Esophagus (tissue), 2 donors: ENCODE results near the gene HCK. TPM values are rescaled to one million over a fixed set of nuclear protein-coding genes. Genes with fewer than 3 reads are reported as not detected.

ENCODE experiments used
- H3K27ac ChIP-seq, 2 donors: one replicate each; pipeline ENCODE4 v1.5.1; 2013; ENCODE audit warnings: low read depth in 2 of 2, mild to moderate bottlenecking in 2 of 2, inconsistent platforms in 1 of 2, low read length in 1 of 2, moderate library complexity in 1 of 2
- H3K27me3 ChIP-seq, 2 donors: one replicate each; pipeline ENCODE4 v1.6.1; 2013; ENCODE audit warnings: low read length in 2 of 2, control low read depth in 1 of 2, mild to moderate bottlenecking in 1 of 2; ENCODE audit not compliant: insufficient read depth in 2 of 2, control insufficient read depth in 1 of 2
- H3K36me3 ChIP-seq, 2 donors: one replicate each; pipeline ENCODE4 v1.6.1; 2013; ENCODE audit warnings: low read length in 1 of 2; ENCODE audit not compliant: control insufficient read depth in 2 of 2, insufficient read depth in 2 of 2
- H3K4me1 ChIP-seq, 2 donors: one replicate each; pipeline ENCODE4 v1.6.1; 2013; ENCODE audit warnings: low read length in 1 of 2; ENCODE audit not compliant: control insufficient read depth in 2 of 2, insufficient read depth in 2 of 2
- H3K4me3 ChIP-seq, 2 donors: one replicate each; pipeline ENCODE4 v1.5.1; 2013; ENCODE audit warnings: low read length in 2 of 2, mild to moderate bottlenecking in 2 of 2, low read depth in 1 of 2, moderate library complexity in 1 of 2
- H3K9me3 ChIP-seq, 2 donors: one replicate each; pipeline ENCODE4 v1.6.1; 2013; ENCODE audit warnings: mild to moderate bottlenecking in 2 of 2, low read depth in 1 of 2, low read length in 1 of 2, moderate library complexity in 1 of 2; ENCODE audit not compliant: control insufficient read depth in 2 of 2, insufficient read depth in 1 of 2
- WGBS, 2 donors: extraction: QIAGEN DNeasy Blood & Tissue Kit; methylation state at CpG; one replicate each; pipeline ENCODE4 v1.1.7; 2013; 5-methylcytosine and 5-hydroxymethylcytosine counted together
- polyA plus RNA-seq, 2 donors: library from polyadenylated mRNA; stranded (reverse); fragments of 200-250 nt; gene quantifications; one replicate each; pipeline ENCODE4 v1.2.3, GENCODE V29; 2013
- donor health status: healthy with polysubstance abuse.
- donor health status: Bipolar disorder and iron deficiency.

The HCK gene
- 1 to 10 TPM; 1.3 to 2.9 TPM for polyA plus RNA-seq

- peak within 1 kb of the TSS; percentile 9 to 32 for H3K4me3 ChIP-seq
- H3K9me3 ChIP-seq: no peaks in the 10 kb centered on the region
- WGBS, 2 donors: 1 to 3% methylated on average over 52 to 58 of the region's 58 CpGs
- H3K4me1 ChIP-seq: peaks cover 2 to 9% of the 10 kb centered on the region in 2 donors
- H3K27ac ChIP-seq: peak within 1 kb of the TSS in 1 of 2 donors; percentile 33
- H3K27me3 ChIP-seq: peaks cover 0 to 15% of the 10 kb centered on the region in 2 donors
- H3K36me3 ChIP-seq: no peaks in the 10 kb centered on the region
Observed at GRCh38 chr20:32052090-32052777, at the start of gene HCK. Gene HCK, plus strand, starts transcription at chr20:32052242.

DNA sequence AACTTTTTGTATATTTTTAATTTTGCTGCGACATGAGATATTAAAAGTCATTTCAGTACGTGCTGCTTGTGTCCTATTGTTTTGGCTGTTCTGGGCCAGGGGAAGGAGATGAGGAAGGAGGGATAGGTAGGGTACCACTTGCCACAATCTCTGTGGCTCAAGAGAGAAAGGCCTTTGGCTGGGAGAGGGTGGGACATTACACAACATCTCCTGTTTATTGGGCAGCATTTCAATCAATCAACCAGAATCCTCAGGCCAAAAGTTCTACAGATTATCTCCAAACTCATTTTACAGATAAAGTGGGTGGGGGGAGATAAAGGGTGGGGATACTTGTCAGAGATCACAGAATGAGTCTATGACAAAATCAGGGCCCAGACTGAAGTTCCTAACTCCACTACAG, 48.7 kb upstream of the HCK start:
- Histone ChIP-seq H3K36me3 (no peaks in the 10 kb centered on the region), H3K4me3 (no peak overlapping the region)
- WGBS, 2 donors: 63 to 77% methylated on average over 2 of the region's 2 CpGs

DNA sequence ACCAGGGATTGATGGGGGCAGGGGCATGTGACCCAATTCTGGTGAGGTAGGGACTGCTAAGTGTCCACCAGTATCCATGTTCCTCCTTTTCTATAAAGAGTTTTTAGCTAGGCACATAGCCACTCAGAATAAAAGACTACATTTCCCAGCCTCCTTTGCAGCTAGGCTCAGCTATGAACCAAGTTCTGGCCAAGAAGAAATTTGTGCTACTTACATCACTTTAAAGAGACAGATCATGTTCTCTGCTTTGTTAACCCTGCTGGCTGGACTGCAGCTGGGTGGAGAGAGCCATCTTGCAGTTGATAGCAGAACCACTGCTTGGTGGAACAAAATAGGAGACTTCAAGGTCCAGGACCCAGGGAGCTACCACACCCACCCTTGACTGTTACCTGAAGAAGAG, 47.1 kb upstream of the HCK start:
- H3K36me3 ChIP-seq: no peaks in the 10 kb centered on the region

More for the DNA sequence above, 48.7 kb upstream of the HCK start:
- Histone ChIP-seq H3K27ac (no peak overlapping the region), H3K27me3 (no peaks in the 10 kb centered on the region), H3K4me1 (no peaks in the 10 kb centered on the region), H3K9me3 (no peaks in the 10 kb centered on the region)

DNA sequence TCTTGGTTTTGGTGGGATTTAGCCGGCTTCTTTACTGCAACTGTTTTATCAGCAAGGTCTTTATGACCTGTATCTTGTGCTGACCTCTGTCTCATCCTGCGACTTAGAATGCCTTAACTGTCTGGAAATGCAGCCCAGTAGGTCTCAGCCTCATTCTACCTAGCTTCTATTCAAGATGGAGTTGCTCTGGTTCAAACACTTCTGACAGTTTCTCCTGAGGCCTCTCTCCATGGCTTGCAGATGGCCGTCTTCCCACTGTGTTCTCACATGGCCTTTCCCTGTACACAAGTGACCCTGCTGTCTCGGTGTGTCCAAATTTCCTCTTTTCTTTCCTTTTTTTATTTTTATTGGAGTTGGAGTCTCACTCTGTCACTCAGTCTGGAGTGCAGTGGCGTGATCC, 46.0 kb upstream of the HCK start:
- Histone ChIP-seq H3K27me3 (no peaks in the 10 kb centered on the region), H3K36me3 (no peaks in the 10 kb centered on the region), H3K4me1 (no peaks in the 10 kb centered on the region), H3K9me3 (no peaks in the 10 kb centered on the region), H3K27ac (no peak overlapping the region), H3K4me3 (no peak overlapping the region)
- 85 to 96% methylated on average over 5 of the region's 5 CpGs for WGBS, 2 donors

More for the DNA sequence above, 47.1 kb upstream of the HCK start:
- no peaks in the 10 kb centered on the region for H3K4me1 ChIP-seq
- H3K4me3 ChIP-seq: no peak overlapping the region
- H3K27ac ChIP-seq: no peak overlapping the region
- no peaks in the 10 kb centered on the region for H3K27me3 ChIP-seq
- no peaks in the 10 kb centered on the region for H3K9me3 ChIP-seq

GRCh38 chr20:32006841-32007786, 44.9 kb upstream of the HCK start:
- H3K36me3 ChIP-seq: no peaks in the 10 kb centered on the region
- H3K4me3 ChIP-seq: no peak overlapping the region
- H3K27me3 ChIP-seq: no peaks in the 10 kb centered on the region
- no peak overlapping the region for H3K27ac ChIP-seq
- WGBS, 2 donors: 51 to 52% methylated on average over 8 of the region's 8 CpGs
- no peaks in the 10 kb centered on the region for H3K4me1 ChIP-seq
- no peaks in the 10 kb centered on the region for H3K9me3 ChIP-seq

DNA sequence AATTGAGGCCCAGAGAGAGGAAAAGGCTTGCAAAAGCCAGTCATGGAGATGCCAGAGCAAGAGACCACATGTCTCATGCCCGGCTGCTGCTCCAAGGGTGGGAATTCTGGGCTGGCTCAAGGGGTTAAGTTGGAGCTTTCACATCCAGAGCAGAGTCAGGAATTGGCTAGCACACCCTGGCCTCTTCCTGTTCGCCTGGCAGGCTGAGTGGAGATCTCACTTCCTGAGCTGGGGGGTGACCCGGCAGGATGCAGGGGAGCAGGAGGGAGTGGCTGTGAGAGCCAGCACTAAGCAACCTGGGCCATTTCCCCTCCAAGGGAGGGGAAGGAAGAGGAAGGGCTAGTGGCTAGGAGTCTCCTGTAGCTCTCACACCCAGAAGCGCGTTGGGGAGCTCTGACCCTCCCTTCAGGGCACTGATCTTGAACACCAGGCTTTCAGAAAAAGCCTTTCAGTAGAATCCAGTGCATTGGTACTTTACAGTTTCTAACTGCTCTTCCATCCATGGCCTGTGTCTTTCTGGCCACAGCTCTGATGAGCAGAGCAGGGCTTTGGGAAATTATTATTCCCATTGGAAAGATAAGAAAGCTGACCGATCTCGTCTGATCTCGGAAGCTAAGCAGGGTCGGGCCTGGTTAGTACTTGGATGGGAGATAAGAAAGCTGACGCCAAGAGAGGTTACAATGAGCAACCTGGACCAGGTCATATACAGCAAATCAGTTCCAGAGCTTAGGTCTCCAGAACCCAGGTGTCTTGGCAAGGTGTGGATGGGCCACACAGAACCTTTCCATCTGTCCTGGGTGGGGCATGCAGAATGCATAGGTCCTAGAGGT, 44.0 kb upstream of the HCK start:
- Histone ChIP-seq H3K4me1 (no peaks in the 10 kb centered on the region), H3K4me3 (no peak overlapping the region), H3K36me3 (no peaks in the 10 kb centered on the region), H3K9me3 (no peaks in the 10 kb centered on the region), H3K27me3 (no peaks in the 10 kb centered on the region), H3K27ac (peak overlapping the region; percentile 20 to 32)
- WGBS, 2 donors: 38 to 40% methylated on average over 10 of the region's 10 CpGs

- WGBS, 2 donors: 79 to 82% methylated on average over 7 of the region's 7 CpGs
- H3K4me1 ChIP-seq: no peaks in the 10 kb centered on the region
- no peaks in the 10 kb centered on the region for H3K27me3 ChIP-seq
- H3K9me3 ChIP-seq: no peaks in the 10 kb centered on the region
- no peak overlapping the region for H3K4me3 ChIP-seq
- H3K36me3 ChIP-seq: no peaks in the 10 kb centered on the region
- no peak overlapping the region for H3K27ac ChIP-seq
Observed at GRCh38 chr20:32009564-32009963, 42.5 kb upstream of the HCK start.

DNA sequence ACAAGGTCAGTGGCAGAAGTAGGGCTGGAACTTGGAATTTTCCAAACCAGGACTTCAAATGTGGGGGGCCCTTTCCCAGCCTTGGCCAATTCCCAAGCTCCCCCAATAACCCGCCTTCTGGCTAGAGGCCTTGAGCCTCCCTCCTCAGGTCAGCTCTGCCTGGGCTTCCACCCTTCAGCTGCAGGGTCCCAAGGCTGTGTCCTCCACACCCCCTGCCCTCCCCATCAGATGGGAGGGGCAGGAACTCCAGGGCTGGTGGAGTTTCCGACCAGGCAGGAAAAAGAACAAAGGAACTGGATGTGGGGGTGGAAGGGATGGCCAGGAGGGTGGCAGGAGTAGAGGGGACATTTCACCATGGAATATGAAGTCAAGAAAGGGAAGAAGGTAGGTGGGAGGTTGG, 41.9 kb upstream of the HCK start, which contains the start of gene CCM2L:
TSS of gene CCM2L (plus strand) at position 338 of the 400 bp plus-strand sequence. CDS start at position 355, 17 bp downstream.
- Histone ChIP-seq H3K36me3 (no peaks in the 10 kb centered on the region), H3K27me3 (no peaks in the 10 kb centered on the region), H3K4me1 (no peaks in the 10 kb centered on the region), H3K27ac (peak within 1 kb of the TSS; percentile 45 to 47), H3K9me3 (no peaks in the 10 kb centered on the region), H3K4me3 (no peak within 1 kb of the TSS)
- 43 to 44% methylated on average over 2 of the region's 2 CpGs for WGBS, 2 donors

GRCh38 chr20:32010666-32011065, 41.4 kb upstream of the HCK start:
- Histone ChIP-seq H3K36me3 (no peaks in the 10 kb centered on the region), H3K4me3 (no peak overlapping the region), H3K27me3 (no peaks in the 10 kb centered on the region), H3K27ac (peak overlapping the region; percentile 45 to 47), H3K4me1 (no peaks in the 10 kb centered on the region), H3K9me3 (no peaks in the 10 kb centered on the region)
- 22 to 40% methylated on average over 8 of the region's 8 CpGs for WGBS, 2 donors
